HepG2 (cell line): ENCODE results near the gene IGFL2. TPM values are rescaled to one million over a fixed set of nuclear protein-coding genes. Genes with fewer than 3 reads are reported as not detected.
A peak's percentile ranks its signal among the peaks of the same experiment; 100 is the strongest.

ENCODE experiments used
- ATAC-seq: fragments of 200-7000 bp; cut with Tn5 transposase; 3 replicates; pipeline ENCODE4 v1.9.1; 2020; ENCODE audit warnings: mild to moderate bottlenecking, moderate library complexity
- BruUV-seq: library from RNA; stranded (reverse); fragments of 400-500 nt; replicated peaks from 2 replicates; lab custom pipeline; 2021; lab: Mats Ljungman, UMichigan
- CTCF ChIA-PET: fragments of 300-600 bp; formaldehyde crosslinking; extraction: SDS; loops from one replicate; lab custom pipeline; 2021; ENCODE audit warnings: low total read pairs, inconsistent platforms, low intra/inter-chr PET ratio; lab: Yijun Ruan, JAX
- POLR2A ChIA-PET: fragments of 350-600 bp; sonication (Branson Sonifier 250); formaldehyde crosslinking; loops from one replicate; lab custom pipeline; 2020; ENCODE audit warnings: antibody characterized with exemption, inconsistent platforms; lab: Yijun Ruan, JAX
- DNase-seq: peaks from one replicate; pipeline ENCODE4 v3.0.0-alpha.2; 2015; ENCODE audit warnings: low spot score
- FAIRE-seq: peaks from 3 replicates; lab custom pipeline; 2011; peaks lifted over from hg19 to GRCh38; lab: Jason Lieb, UNC
- H2AFZ ChIP-seq: one replicate; pipeline ENCODE4 v1.6.1; 2011; ENCODE audit warnings: low read length, inconsistent platforms
- H3K27ac ChIP-seq: fragments of 300-600 bp; 3 replicates; pipeline ENCODE4 v1.8.0; 2011; ENCODE audit warnings: mixed run types, mild to moderate bottlenecking, mixed read lengths, low read length, inconsistent platforms; ENCODE audit not compliant: insufficient read depth; ENCODE audit errors: extremely low read length
- H3K27me3 ChIP-seq, 2 experiments: fragments of 200-600 bp in 1 of 2; 2 replicates in 1 of 2; 3 replicates in 1 of 2; pipeline versions ENCODE4 v1.6.0 to v1.8.0; 2011; ENCODE audit warnings: low read length in 2 of 2, mild to moderate bottlenecking in 2 of 2, moderate library complexity in 2 of 2, inconsistent platforms in 1 of 2; ENCODE audit not compliant: insufficient read depth in 2 of 2, control insufficient read depth in 1 of 2
- H3K36me3 ChIP-seq, 2 experiments: fragments of 200-600 bp in 1 of 2; replicated peaks in 1 of 2; 2 replicates in 1 of 2; 3 replicates in 1 of 2; pipeline versions ENCODE4 v1.5.1 to v1.8.0; 2011; ENCODE audit warnings: low read length in 2 of 2, inconsistent platforms in 1 of 2; ENCODE audit not compliant: insufficient read depth in 2 of 2, control insufficient read depth in 1 of 2
- H3K4me1 ChIP-seq: 2 replicates; pipeline ENCODE4 v1.5.1; 2012; ENCODE audit warnings: low read length, inconsistent platforms; ENCODE audit not compliant: insufficient read depth
- H3K4me2 ChIP-seq: 2 replicates; pipeline ENCODE4 v1.6.0; 2011; ENCODE audit warnings: low read depth, low read length, inconsistent platforms
- H3K4me3 ChIP-seq, 3 experiments: fragments of 200-600 bp in 1 of 3; sonication (generic), shearing (Covaris generic) in 1 of 3; replicated peaks in 1 of 3; 2 replicates each; pipeline ENCODE4 v1.5.1; 2011 to 2016; ENCODE audit warnings: low read length in 3 of 3, inconsistent platforms in 2 of 3, low read depth in 2 of 3, mild to moderate bottlenecking in 2 of 3, control low read depth in 1 of 3, mixed read lengths in 1 of 3; ENCODE audit not compliant: insufficient read depth in 1 of 3
- H3K79me2 ChIP-seq: one replicate; pipeline ENCODE4 v1.6.1; 2011; ENCODE audit warnings: low read length, inconsistent platforms; ENCODE audit not compliant: insufficient read depth
- H3K9ac ChIP-seq: 2 replicates; pipeline ENCODE4 v1.6.0; 2011; ENCODE audit warnings: mild to moderate bottlenecking, low read depth, low read length, inconsistent platforms; ENCODE audit not compliant: insufficient read depth
- H3K9me3 ChIP-seq: 2 replicates; pipeline ENCODE4 v1.5.1; 2012; ENCODE audit warnings: mild to moderate bottlenecking, low read length
- H4K20me1 ChIP-seq: 2 replicates; pipeline ENCODE4 v1.6.0; 2011; ENCODE audit warnings: inconsistent platforms, mild to moderate bottlenecking, low read length, moderate library complexity; ENCODE audit not compliant: insufficient read depth
- LCORL ChIP-seq, 2 experiments: fragments of 450-650 bp in 1 of 2; sonication (generic) in 1 of 2; formaldehyde crosslinking in 1 of 2; IDR thresholded peaks; 2 replicates each; pipeline versions ENCODE4 v1.5.0 to v1.6.1; 2017 to 2020; ENCODE audit warnings: antibody characterized with exemption in 1 of 2, missing genetic modification reagents in 1 of 2
- ZFP37 ChIP-seq: sonication (generic); formaldehyde crosslinking; IDR thresholded peaks from 2 replicates; pipeline ENCODE4 v1.4.0; 2020; ENCODE audit warnings: missing genetic modification reagents, borderline replicate concordance
- WGBS: methylation state at CpG from one replicate; pipeline ENCODE4 v1.1.6; 2017; ENCODE audit warnings: low lambda C conversion rate; 5-methylcytosine and 5-hydroxymethylcytosine counted together
- in situ Hi-C: cut with HindIII; loops from 2 replicates; pipeline ENCODE4 v1.10.0; 2017; ENCODE audit warnings: low pct_unique_long_range_greater_than_20kb; ENCODE audit not compliant: extremely low pct_ligation_motif_present
- intact Hi-C: fragments of 100-400 bp; cut with micrococcal nuclease; formaldehyde crosslinking; loops from one replicate; pipeline ENCODE4 v1.10.0; 2022; ENCODE audit not compliant: unreplicated experiment
- polyA plus RNA-seq, 8 experiments: library from polyadenylated mRNA; depleted of rRNA in 3 of 8; stranded (reverse) in 7 of 8; unstranded in 1 of 8; fragments of >200 nt; fragmentation: Illumina TruSeq in 4 of 8; extraction: Trizol in 4 of 8; gene quantifications; 2 replicates each; pipeline versions ENCODE4 v1.2.1 to v1.2.3, GENCODE V29; 2011 to 2016; ENCODE audit warnings: low read depth in 4 of 8, missing spikeins in 1 of 8, mixed read lengths in 1 of 8; ENCODE audit not compliant: insufficient read depth in 1 of 8
- total RNA-seq, 5 experiments: library from RNA; depleted of rRNA; stranded (reverse); fragments of >200 nt; fragmentation: Illumina TruSeq; extraction: Trizol; gene quantifications; 2 replicates each; pipeline ENCODE4 v1.2.3, GENCODE V29; 2016; ENCODE audit warnings: low read depth in 1 of 5

The IGFL2 gene
- total and polyA plus RNA-seq, 2 of the 13 experiments (the other 11 are each of a cell fraction or from before 2014, with no cell fraction given) = not detected

DNA sequence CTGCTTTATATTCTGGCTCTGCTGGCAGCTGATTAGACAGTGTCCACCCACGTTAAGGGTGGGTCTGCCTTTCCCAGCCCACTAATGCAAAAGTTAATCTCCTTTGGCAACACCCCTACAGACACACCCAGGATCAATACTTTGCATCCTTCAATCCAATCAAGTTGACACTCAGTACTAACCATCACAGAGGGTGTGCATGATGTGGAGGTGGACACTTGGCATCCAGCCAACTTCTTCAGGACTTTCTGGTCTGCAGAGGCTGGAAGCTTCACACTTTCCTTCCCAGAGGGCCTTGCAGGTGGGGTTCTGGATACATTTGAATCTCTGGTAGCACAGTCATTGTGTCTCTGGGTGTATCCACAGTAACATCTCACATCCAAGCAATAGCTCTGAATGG lies 62.6 kb downstream of the IGFL2 start:
- no peak overlapping the region for H2AFZ ChIP-seq
- DNase-seq (no peak), FAIRE-seq (no peak), ATAC-seq (no peak)
- H3K27ac ChIP-seq = no peak overlapping the region
- BruUV-seq = no TSS peak
- no peaks in the 10 kb centered on the region for H3K79me2 ChIP-seq
- ChIA-PET CTCF (no interaction called here), POLR2A (no interaction called here)
- intact Hi-C loops = no loop called here
- H3K4me3 ChIP-seq = no peak overlapping the region
- H3K9me3 ChIP-seq = no peaks in the 10 kb centered on the region
- H3K4me2 ChIP-seq = no peak overlapping the region
- no peaks in the 10 kb centered on the region for H3K36me3 ChIP-seq
- H3K4me1 ChIP-seq = no peaks in the 10 kb centered on the region
- no peak overlapping the region for H3K9ac ChIP-seq
- H3K27me3 ChIP-seq = peaks cover 0 to 24% of the 10 kb centered on the region in 2 experiments; a peak in 2 of 5 replicates
- in situ Hi-C loops = no loop called here
- WGBS = 0% methylated on average over 1 of the region's 1 CpG
- H4K20me1 ChIP-seq = no peaks in the 10 kb centered on the region
- TF ChIP-seq ZFP37 (CRISPR knock-in tag) (no peak), LCORL (IDR thresholded peaks at IDR 0.05) (peak; percentile 84), LCORL (CRISPR knock-in tag; IDR thresholded peaks at IDR 0.05) (no peak)

Other genes with a start within 250 kb of the IGFL2 start
- 2.7 TPM in 2 replicates for gene MYPOP, start 245.6 kb upstream of the IGFL2 start, total RNA-seq (2016; rRNA removed; fragmentation: Illumina TruSeq; extraction: Trizol)
- gene MYPOP, start 245.6 kb upstream of the IGFL2 start, polyA plus RNA-seq (2011; rRNA removed) = 2.2 and 2.3 TPM in 2 replicates
- gene NANOS2, start 233.5 kb upstream of the IGFL2 start, total RNA-seq (2016; rRNA removed; fragmentation: Illumina TruSeq; extraction: Trizol) = not detected in 2 replicates
- not detected in 2 replicates for gene NANOS2, start 233.5 kb upstream of the IGFL2 start, polyA plus RNA-seq (2011; rRNA removed)
- gene NOVA2, start 174.4 kb upstream of the IGFL2 start, total RNA-seq (2016; rRNA removed; fragmentation: Illumina TruSeq; extraction: Trizol) = not detected in 2 replicates
- gene NOVA2, start 174.4 kb upstream of the IGFL2 start, polyA plus RNA-seq (2011; rRNA removed) = not detected in 2 replicates
- gene CCDC61, start 152.8 kb upstream of the IGFL2 start, total RNA-seq (2016; rRNA removed; fragmentation: Illumina TruSeq; extraction: Trizol) = 3.3 and 4.2 TPM in 2 replicates
- 4.9 and 6.0 TPM in 2 replicates for gene CCDC61, start 152.8 kb upstream of the IGFL2 start, polyA plus RNA-seq (2011; rRNA removed)
- gene PGLYRP1, start 125.2 kb upstream of the IGFL2 start, total RNA-seq (2016; rRNA removed; fragmentation: Illumina TruSeq; extraction: Trizol) = not detected in 2 replicates
- gene PGLYRP1, start 125.2 kb upstream of the IGFL2 start, polyA plus RNA-seq (2011; rRNA removed) = not detected in 2 replicates
- gene IGFL4, start 107.2 kb upstream of the IGFL2 start, total RNA-seq (2016; rRNA removed; fragmentation: Illumina TruSeq; extraction: Trizol) = 0.20 and 1.4 TPM in 2 replicates
- 1.1 and 1.2 TPM in 2 replicates for gene IGFL4, start 107.2 kb upstream of the IGFL2 start, polyA plus RNA-seq (2011; rRNA removed)
- gene IGFL3, start 23.6 kb upstream of the IGFL2 start, total RNA-seq (2016; rRNA removed; fragmentation: Illumina TruSeq; extraction: Trizol) = not detected in 2 replicates
- gene IGFL3, start 23.6 kb upstream of the IGFL2 start, polyA plus RNA-seq (2011; rRNA removed) = not detected in 2 replicates
- not detected in 2 replicates for gene IGFL1, start 81.5 kb downstream of the IGFL2 start, total RNA-seq (2016; rRNA removed; fragmentation: Illumina TruSeq; extraction: Trizol)
- not detected in 2 replicates for gene IGFL1, start 81.5 kb downstream of the IGFL2 start, polyA plus RNA-seq (2011; rRNA removed)
- 0.09 TPM in 1 of 2 replicates, not detected in the other for gene HIF3A, start 148.8 kb downstream of the IGFL2 start, total RNA-seq (2016; rRNA removed; fragmentation: Illumina TruSeq; extraction: Trizol)
- gene HIF3A, start 148.8 kb downstream of the IGFL2 start, polyA plus RNA-seq (2011; rRNA removed) = 0.22 and 0.38 TPM in 2 replicates
- gene PPP5C, start 198.8 kb downstream of the IGFL2 start, total RNA-seq (2016; rRNA removed; fragmentation: Illumina TruSeq; extraction: Trizol) = 38.2 and 41.6 TPM in 2 replicates
- gene PPP5C, start 198.8 kb downstream of the IGFL2 start, polyA plus RNA-seq (2011; rRNA removed) = 67.9 and 68.5 TPM in 2 replicates